HG03378 (cell line): ENCODE results near the gene CDC40.

Experiments used
- ATAC-seq: cut with Tn5 transposase; IDR thresholded peaks from one replicate; pipeline ENCODE4 v1.9.1; 2021; ENCODE audit warnings: mild to moderate bottlenecking, moderate library complexity; ENCODE audit not compliant: unreplicated experiment

Gene CDC40

DNA sequence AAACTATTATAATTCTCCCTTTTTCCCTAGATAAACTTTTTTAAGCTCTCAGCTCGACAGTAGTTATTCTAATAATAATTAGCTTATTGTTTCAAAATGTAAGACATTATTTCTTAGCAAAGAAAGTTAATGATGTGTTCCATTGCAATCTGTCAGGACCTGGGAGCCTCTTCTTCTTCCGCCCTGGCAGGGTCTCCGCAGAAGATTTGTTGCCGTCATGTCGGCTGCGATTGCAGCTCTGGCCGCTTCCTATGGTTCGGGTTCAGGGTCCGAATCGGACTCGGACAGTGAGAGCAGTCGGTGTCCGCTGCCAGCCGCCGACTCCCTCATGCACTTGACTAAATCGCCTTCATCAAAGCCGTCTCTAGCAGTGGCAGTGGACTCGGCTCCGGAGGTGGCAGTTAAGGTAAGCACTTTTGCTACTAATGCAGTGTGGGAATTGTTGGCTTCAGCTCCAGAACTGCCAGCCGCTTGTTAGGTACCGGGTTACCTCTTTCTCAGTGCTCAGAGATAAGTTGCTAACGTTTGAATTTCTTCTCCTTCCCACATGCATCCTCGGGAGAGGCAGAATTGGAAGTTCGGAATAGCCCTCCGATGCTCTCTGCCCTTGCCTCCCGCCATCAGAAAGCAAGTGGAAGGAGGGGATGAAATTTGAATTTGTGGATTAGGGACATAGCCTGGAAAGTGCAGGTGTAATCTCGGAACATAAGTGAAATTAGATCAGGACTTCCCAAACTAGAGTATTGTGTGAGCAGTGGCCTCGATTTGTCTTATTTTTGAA is at the start of gene CDC40:
Gene CDC40 (plus strand): TSS at position 200 of the 781 bp plus-strand sequence. CDS start 18 bp downstream, at position 218.
- ATAC-seq: peak; percentile 58

DNA sequence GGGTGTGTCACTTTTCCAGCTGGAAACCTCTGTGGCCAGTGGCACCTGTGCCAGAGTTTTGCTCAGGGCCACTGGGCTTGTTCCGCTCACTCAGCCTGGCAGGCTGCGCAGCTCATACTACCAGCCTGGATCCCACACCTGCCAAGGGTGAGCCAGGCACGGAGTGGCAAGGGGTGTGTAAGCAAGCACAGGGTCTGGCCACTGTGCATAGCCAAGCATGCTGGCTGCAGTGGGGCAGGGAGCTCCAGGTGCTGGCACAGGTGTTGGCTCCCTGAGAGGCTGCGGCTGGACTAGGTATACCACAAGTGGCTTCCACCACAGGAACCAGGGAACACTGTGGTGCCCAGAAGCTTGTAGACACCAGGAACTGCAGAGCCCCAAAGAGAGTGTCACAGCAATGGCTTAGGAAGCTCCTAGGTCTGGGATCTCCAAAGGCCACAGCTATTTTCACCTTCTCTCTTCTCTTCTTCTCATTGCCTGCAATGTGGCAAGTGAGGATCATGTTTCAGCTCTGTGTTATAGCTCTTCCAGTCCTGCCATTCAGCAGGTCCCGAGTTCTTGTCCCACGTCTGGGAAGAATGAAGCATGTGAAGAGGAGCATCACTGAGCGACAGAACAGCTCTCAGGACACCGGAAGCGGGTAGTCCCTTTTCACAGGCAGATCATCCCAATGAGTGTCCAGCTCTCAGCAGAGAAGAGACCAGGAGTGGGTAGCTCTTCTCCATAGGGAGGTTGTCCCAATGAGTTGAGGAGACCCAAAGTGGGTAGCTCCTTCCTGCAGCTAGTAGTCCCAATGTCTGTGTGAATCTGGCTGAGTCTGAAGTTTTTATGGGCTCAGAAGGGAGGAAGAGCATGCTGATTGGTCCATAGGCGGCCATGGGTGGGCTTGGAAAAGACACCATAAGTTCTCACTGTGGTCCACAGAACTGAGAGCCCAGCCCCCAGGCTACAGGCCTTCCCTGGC is 42.0 kb upstream of the CDC40 start:
- ATAC-seq: no peak

DNA sequence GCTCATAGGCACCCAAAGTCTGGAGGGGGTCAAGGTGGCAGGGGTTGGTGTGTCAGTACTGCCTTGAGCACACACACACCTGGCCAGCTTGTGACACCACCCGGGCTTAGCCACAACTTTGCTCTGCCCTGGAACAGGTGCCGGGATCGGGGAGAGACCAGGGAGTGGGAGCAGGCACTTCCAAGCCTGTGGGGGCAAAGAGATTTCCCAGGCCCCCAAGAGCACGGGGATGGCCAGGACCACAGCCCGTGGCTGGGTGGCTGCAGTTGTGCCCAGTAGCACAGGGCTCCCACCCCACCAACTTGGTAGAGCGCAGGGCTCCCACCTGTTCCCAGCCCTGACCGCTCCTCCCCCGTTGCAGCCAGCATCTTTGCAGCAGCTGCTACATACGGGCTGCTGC is 41.2 kb upstream of the CDC40 start:
- no peak for ATAC-seq

DNA sequence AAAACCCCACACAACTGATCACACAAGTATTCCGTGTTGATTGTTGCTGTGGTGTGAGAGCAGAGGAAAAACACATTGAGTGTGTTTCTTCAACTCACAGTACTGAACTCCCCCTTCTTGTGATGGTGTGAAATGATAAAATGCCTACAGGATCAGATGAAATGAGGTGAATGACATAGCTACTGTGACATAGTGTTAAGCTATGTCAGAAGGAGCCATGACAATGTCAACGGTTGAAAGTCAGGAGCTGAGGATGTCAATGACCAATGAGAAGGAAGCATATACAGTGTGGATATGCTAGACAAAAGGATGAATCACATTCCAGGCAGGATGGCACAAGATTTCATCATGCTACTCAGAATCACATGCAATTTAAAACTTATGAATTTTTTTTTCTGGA is 39.6 kb upstream of the CDC40 start:
- no peak for ATAC-seq

DNA sequence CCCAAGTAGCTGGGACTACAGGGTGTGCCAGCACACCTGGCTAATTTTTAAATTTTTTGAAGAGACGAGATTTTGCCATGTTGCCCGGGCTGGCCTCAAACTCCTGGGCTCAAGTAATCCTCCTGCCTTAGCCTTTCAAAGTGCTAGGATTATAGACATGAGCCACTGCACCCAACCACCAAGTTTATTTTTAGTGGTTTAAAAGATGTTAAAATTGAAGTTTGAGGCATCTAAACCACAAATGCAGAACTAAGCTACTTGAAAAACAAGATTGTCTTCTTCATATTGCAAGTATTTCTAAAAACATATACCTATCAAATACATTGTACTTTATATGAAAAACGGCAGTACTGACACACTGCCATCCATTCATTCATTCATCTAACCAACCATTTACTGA is 32.4 kb upstream of the CDC40 start:
- ATAC-seq: no peak

DNA sequence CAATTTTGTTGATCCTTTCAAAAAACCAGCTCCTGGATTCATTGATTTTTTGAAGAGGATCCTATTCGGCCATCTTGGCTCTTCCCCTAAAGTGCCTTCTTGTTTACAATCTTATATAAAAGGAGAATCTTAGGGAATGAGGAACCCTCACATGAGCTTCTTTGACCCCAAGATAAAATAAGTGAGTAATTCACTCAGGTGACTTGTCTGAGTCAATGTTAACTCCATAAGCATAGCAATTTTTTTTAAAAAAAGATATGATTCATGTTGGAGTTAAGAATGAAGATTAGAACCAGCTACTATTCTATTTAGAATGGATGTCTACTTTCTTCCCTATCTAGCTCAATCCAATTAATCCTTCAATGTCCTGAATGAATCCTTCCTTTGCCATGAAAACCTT is 21.7 kb upstream of the CDC40 start:
- no peak for ATAC-seq

DNA sequence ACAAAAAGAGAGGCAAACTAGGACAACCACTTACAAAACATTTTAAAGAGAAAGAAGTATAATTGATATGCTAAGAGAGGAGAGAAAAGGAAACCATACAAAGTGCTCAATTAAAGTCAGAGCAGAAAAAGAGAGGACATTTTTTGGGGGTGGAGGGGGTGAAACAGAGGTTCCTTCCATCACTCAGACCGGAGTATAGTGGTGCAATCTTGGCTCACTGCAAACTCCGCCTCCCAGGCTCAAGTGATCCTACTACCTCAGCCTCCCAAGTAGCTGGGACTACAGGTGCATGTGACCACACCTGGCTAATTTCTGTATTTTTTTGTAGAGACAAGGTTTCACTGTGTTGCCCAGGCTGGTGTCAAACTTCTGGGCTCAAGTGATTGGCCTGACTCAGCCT is 10.1 kb upstream of the CDC40 start:
- ATAC-seq: no peak

DNA sequence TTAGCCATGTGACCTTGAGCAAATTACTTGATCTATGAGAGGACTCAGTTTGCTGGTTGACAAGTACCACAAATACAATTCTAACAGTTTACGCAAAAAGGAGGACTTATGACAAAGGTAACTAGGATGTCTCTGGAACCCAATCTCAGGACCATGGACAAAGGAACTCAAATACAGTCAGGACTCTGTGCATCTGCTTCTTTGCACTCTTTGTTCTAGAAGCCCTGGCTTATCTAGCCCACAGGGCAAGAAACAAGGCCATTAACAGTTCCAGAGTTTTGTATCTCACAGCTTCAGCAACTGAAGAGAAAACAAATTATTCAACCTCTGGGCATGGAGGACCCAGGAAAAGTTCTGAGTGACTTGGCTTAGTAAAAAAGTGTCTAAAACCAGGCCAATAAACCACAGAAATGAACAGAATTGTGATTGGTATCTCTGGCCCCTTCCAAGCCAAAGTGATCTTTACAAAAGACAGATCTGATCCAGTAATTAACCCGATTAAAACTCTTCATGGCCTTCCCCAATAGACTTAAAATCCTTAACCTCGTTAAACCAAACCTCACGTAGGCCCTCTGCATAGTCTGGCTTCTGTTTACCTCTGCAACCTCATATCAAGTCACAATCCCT is 6.6 kb upstream of the CDC40 start:
- ATAC-seq: no peak

DNA sequence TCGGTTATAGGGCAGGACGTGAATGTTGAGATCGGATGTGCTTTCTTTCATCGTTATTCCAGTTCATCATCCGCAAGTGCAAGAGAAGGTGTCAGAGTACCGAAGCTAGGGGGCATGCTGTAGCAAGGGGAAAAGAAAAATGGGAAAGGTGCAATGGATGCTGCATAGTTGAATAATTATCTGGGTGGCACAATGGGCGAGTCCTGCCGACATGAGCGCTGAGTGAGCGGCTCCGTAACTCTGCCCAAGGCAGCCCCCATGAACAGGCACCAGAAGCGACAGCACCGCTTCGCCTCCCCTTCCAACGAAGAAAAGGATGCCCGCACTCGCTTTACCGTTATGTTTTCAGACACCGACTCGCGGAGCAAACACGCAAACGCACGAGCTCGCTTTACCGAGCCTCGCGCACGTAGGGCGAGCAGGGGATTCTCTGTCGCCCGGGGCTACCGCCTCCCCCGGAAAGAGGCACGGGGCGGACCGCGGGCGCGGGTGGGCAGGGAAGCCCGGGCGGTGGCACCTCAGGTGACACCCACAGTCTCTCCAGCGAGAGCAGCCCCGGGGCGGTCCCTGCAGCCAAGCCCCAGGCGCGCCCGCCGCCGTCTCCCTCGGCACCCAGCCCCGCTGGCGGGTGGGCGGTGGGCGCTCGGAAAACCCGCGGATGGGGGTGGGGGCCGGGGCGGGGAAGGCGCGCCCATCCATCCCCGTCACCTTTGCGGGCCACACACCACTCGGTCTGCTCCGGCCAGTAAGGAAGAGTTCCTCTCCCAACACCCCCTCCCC is 1.4 kb upstream of the CDC40 start:
- no peak for ATAC-seq

DNA sequence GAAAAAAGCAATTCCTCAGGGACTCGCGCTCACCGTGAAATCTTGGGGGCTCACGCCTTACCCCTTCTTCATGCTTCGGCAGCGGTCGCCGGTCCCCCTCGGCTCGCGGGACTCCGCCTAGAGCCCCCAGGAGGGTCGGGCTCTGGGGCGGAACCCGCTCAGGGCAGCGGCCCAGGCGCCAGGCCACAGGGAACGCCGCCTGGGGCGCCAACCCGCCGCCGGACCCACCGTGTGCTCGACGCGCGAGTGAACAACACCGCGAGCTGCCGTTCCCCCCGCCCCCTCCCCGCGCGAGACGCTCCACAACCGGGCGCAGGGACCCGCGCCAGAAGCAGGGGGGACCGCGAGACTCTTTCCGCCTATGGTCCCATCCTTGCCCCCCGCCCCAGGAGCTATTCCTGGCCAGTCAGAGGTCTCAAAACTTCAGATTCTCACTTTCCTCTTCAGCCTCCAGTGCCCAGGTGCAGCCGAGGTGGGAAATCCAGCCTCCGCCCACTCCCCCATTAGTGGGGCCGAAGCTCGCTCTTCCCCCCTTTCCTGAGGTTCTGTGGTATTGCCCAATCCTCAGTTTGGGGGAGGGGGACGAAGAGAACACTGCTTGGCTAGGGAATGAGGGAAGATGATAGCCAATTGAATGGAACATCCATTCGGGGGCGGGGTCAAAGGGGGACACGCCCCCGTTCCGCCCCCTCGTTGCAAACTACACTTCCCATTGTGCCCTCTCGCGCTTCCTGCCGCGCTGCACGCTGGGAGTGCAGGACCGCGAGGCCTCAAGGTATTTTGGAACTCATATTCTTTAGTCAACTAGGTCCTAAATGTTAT is 610 bp upstream of the CDC40 start, which contains the start of gene WASF1:
Gene WASF1 (minus strand): TSS at position 265 of the 822 bp plus-strand sequence. CDS start 52,069 bp downstream, outside the sequence.
- peak; percentile 87 for ATAC-seq

DNA sequence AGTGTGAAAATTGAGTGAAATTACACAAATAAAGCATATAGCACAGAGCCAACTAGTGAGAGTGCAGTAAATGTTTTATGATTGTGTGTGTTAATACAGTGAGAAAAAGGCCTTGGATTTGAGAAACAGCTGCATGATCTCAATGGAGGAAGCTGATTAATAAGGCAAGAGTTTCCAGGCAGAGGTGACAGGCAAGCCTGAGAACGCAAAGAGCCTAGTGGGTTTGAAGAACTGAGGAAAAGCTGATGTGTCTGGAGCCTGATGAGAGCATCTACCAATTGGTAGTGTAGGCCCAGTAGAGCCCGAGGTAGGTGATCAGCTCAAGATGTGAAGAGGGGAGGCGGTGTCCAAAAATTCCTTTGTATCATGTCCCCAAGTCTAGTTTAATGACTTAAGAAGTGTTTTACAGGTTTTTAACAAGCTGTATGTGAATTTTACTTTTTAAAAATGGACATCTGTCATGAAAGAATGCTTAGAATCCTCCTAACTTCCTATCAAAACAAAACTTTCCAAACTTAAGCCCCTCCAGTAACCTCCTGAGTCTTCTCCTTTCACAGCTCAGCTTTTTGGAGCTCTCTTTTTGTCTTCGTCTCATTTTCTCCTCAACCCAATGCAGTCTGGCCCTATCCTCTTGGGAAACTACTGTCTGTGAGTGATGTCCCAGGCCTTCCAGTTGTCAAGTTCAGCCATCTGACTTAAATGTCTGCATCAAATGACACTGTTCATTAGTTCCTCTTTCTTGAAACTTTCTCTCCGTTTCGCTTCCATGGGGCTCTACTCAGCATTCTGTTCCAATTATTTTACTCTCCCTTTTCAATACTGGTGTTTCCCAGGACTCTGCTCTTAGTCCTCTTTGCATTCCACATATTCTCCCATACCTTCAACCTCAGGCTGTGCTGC is 1.2 kb downstream of the CDC40 start:
- ATAC-seq: peak; percentile 25

DNA sequence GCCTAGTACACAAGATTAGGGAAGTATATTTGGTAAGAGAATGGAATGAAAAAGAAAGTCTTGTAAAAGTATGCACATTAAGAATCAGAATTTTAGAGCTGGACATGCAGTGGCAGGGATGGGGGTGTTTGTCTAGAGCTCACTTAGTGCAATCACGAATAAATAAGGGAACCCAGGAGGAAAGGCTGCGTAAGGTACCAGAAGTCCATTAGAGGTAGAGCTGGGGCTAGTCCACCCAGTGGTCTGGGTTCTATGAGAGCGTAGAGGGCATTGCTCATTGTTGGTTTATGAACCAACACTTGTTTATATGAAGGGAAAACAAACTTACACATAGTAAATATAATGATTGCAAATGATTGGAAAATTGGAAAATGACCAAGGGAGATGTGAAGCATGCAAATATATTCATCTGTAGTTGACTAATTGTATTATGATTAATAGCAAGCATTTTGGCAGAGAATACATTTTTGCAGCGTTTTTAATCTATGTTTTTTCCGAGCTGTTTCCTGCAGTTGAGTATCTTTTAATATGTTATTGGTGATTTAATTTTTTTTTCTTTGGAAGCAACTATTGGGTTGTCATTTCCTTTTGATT is 3.2 kb downstream of the CDC40 start:
- no peak for ATAC-seq

DNA sequence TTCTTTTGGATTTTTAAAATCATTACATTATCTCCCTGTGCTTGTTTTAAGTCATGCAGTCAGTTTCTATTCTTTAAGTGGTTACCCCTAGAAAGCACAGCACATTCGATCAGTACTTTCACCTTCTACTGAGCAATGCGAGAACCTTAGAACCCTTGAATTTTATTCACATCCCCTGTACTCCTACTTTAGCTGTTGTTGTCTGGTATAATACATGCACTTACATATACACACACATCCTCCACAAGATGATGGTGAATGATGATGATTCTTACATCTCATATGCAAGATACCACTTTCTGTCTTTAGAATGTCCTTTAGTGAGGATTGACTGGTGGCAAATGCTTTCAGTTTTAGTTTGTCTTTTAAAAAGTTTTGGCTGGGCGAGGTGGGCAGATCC is 5.7 kb downstream of the CDC40 start:
- peak; percentile 39 for ATAC-seq

DNA sequence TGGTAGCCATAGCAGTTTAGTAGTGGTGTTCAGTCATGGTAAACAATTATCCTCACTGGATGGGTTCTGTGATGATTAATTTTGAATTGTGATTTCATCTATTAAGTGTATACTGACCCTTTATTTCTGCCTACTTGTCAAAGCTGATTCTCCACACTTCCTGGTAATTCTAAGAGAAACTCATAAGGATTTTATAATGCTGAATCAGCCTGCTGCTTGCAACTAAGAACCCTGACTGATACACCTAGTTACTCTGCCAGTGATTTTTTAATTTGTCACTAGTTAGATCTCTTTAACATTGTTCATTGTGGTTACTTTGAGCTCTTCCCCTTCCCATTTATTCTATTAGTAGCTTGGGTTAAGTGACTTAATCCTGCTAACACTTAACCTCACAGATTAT is 8.6 kb downstream of the CDC40 start:
- ATAC-seq: no peak

DNA sequence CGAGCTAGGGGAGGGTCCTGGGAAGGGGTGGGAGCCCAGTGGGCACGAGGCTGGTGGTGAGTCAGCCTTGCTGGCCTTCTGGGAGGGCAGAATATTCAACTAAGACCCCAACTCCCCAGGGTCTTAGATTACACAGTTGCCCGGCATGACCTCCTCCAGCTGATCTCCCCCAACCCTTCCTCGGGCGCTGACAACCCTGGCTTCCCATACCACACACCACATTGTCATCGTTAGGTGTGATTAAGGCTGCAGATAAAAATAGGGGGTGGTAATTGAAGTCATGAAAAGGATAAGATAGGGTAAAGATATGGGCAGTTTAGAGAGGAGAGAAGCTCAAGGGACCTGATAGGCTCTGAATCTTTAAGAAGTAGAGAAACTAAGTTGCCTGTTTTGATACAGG is 10.5 kb downstream of the CDC40 start:
- no peak for ATAC-seq

DNA sequence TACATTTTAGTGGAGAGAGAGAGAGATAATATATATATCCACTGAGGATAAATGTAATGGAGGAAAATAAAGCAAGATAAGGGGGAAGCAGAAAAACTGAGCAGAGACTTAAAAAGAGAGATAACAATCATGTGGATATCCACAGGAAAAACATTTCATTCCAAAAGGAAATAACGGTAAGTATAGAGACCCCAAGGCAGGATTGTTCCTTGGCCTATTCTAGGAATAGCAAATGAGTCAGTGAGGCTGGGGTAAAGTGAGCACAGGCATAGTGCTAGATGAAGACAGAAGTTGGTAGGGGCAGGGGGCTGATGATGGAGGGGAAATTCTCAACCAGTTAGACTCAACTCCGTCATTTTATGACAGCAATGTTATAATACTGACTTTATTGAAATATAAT is 11.2 kb downstream of the CDC40 start:
- no peak for ATAC-seq

DNA sequence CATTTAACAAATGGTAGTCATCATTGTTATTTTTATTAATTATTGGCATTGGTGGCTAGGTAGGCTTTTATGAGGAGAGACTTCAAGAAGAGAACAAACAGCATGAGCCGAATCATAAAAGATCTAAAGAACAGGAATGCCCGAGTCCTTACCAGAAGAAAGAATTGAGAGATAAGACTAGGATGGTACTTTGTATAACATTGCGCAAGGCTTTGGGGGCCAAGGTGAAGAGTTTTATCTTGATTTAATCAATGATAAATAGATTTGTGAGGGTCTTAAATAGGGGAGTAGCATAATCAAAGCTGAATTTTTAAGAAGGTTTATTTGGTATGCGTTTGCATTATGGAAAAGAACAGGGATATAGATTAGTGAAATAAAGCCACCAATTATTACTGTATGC is 15.4 kb downstream of the CDC40 start:
- ATAC-seq: no peak

DNA sequence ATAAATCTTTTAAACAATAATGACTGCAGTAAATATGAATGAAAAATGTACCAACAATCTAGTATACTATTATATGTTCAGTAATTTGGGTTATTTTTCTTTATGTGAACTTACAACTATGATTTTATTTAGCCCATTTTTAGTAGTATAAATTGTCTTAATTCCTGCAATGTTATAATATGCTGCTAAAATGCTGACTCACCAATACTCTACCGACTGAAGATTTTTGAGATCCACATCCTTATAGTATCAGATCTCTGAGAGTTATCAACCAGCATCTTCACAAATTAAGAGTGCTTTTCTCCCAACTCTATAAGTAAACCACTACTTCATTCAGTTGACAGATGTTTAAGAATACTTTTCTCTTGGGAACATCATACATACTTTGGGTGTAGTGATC is 16.6 kb downstream of the CDC40 start:
- no peak for ATAC-seq
